HAP-1 (cell line): ENCODE data around the gene PAFAH1B1.

Experiments
- DNase-seq, 2 experiments: peaks; one replicate each; pipeline ENCODE4 v3.0.0-alpha.2; 2016 to 2020; ENCODE audit warnings: low spot score in 2 of 2
- H3K27me3 ChIP-seq: fragments of 250-450 bp; sonication (Bioruptor Pico); 2 replicates; pipeline ENCODE4 v1.5.1; 2020; ENCODE audit warnings: low read depth, mild to moderate bottlenecking, moderate library complexity
- H3K36me3 ChIP-seq: fragments of 250-450 bp; sonication (Bioruptor Pico); replicated peaks from 2 replicates; pipeline ENCODE4 v1.5.1; 2020; ENCODE audit warnings: mild to moderate bottlenecking
- H3K4me1 ChIP-seq: fragments of 250-450 bp; sonication (Bioruptor Pico); 2 replicates; pipeline ENCODE4 v1.5.1; 2020; ENCODE audit warnings: mild to moderate bottlenecking
- H3K4me3 ChIP-seq: fragments of 250-450 bp; sonication (Bioruptor Pico); 2 replicates; pipeline ENCODE4 v1.5.1; 2020; ENCODE audit warnings: mild to moderate bottlenecking, moderate library complexity
- H3K9me3 ChIP-seq: fragments of 250-450 bp; sonication (Bioruptor Pico); 2 replicates; pipeline ENCODE4 v1.5.1; 2020; ENCODE audit warnings: mild to moderate bottlenecking, moderate library complexity
- in situ Hi-C: fragments of 300-500 bp; cut with MboI; formaldehyde crosslinking; loops from 3 replicates; pipeline ENCODE4 v1.14.3; 2020; ENCODE audit warnings: low sequenced_read_pairs, inconsistent platforms, mixed read lengths

PAFAH1B1 gene

GRCh38 chr17:2731807-2732206 lies 138.4 kb downstream of the PAFAH1B1 start:
- DNase-seq: no peak
- H3K36me3 ChIP-seq: no peaks in the 10 kb centered on the region
- 0 out of 2 replicates have a peak, but pooled peaks cover 3% of the 10 kb centered on the region for H3K27me3 ChIP-seq
- no peaks in the 10 kb centered on the region for H3K9me3 ChIP-seq
- no peak overlapping the region for H3K4me3 ChIP-seq
- in situ Hi-C loops: no loop called here
- H3K4me1 ChIP-seq: no peaks in the 10 kb centered on the region

GRCh38 chr17:2734939-2735338 lies 141.5 kb downstream of the PAFAH1B1 start:
- Histone ChIP-seq H3K36me3 (no peaks in the 10 kb centered on the region), H3K4me3 (no peak overlapping the region), H3K4me1 (no peaks in the 10 kb centered on the region), H3K27me3 (0 out of 2 replicates have a peak, but pooled peaks cover 3% of the 10 kb centered on the region), H3K9me3 (no peaks in the 10 kb centered on the region)
- no peak for DNase-seq
- in situ Hi-C loops: no loop called here
